NT2/D1 (cell line): ENCODE data around the gene SLC39A10.

Experiments used
- YY1 ChIP-seq: IDR thresholded peaks from 2 replicates; pipeline ENCODE4 v1.6.1; 2011; ENCODE audit not compliant: insufficient read length, insufficient read depth
- ZNF274 ChIP-seq: IDR thresholded peaks from 2 replicates; pipeline ENCODE4 v1.6.1; 2011; ENCODE audit warnings: mild to moderate bottlenecking, low read depth, low read length

GRCh38 chr2:195686564-195686963, 29.5 kb downstream of the SLC39A10 start:
- TF ChIP-seq ZNF274 (no peak), YY1 (no peak)
